GM21515 (cell line): Measurements from ENCODE around the gene AUTS2.

Source experiments
- ATAC-seq: cut with Tn5 transposase; IDR thresholded peaks from one replicate; pipeline ENCODE4 v1.9.1; 2021; ENCODE audit not compliant: unreplicated experiment

AUTS2 gene

GRCh38 chr7:70598976-70599375 lies 1000.7 kb downstream of the AUTS2 start:
- ATAC-seq: no peak

GRCh38 chr7:70599446-70600190 lies 1001.3 kb downstream of the AUTS2 start:
- no peak for ATAC-seq

GRCh38 chr7:70600993-70601392 lies 1002.7 kb downstream of the AUTS2 start:
- ATAC-seq: no peak

- no peak for ATAC-seq
Measured at GRCh38 chr7:70602117-70602516, 1003.8 kb downstream of the AUTS2 start.

DNA sequence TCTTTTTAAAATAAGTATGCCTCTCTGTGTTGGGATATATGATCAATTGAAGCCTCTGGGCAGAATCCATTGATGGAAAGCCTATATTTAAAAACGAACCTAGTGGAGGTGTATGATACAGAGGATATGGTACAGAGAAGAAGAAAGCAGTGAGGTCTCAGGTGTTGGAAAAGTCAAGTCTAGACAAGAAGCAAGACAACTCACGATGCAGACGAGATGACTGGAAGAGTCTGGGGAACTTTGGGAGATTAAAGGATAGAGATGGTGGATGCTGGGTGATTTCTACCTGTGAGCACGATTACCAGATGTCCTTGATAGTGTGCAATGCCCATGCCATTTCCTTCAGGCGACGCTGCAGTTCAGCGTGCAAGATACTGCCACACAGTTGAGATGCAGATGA lies 1009.0 kb downstream of the AUTS2 start:
- no peak for ATAC-seq

DNA sequence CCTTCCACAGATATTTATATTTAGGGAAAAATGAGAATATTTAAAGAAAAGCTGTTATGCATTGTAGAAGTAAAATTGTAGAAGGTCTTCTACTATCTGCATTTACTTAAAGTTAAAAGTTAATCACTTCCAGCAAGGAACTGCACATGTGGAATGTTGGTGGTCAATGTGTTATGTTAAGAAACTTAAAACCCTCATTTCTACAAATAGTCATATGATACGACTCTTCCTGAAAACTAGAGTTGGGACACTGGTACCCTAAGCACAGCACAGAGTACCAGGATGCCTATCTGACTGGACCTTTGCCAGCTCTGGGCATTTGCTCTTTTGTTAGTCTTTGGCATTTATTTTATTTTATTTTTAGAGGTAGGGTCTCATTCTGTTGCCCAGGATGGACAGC lies 1009.5 kb downstream of the AUTS2 start:
- ATAC-seq: no peak

- ATAC-seq: no peak
Measured at GRCh38 chr7:70608229-70608628, 1010.0 kb downstream of the AUTS2 start.

DNA sequence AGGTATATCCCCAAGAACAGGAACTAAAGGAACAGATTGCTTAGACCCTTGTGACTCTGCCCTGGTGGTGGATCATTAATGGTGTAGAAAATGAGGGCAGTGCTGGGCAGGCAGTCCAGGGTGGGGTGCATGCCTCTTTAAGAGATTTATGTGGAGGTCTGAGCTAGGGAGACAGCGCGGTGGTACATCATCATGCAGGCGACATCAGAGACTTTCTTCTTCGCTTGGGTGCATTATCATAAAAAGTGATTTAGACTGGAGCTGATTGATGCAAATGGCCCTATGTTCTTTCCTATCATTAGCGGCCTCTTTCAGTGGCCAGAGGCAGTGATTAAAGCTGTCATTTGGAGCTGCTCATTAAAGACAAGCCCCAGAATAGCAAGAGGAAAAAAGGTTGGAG lies 1014.5 kb downstream of the AUTS2 start:
- ATAC-seq: no peak

GRCh38 chr7:70614237-70615045 lies 1016.2 kb downstream of the AUTS2 start:
- ATAC-seq: no peak

DNA sequence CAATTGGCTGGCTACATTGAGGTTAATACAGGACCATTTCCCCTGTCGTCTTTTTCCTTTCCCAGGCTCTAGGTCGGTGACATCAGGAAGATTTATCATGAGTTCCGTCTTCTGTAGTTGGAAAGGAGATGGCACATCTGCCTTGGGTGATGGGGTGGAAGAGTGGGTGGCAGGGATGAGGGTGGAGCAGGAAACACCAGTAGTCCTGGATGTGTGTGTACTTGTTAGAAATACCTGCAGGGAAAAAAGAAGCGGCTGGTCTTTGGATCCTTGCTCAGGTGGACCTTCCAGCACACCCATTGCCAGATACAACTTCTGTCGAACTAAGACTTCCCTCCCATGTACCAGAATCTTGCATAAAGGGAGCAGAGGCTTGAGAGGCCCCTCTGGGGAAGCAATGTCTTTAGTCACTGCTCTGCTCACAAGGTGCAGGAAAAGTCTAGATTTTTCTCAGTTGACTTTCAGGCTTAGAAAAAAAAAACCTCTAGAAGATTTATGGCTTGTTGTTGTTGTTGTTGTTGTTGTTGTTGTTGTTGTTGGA lies 1016.9 kb downstream of the AUTS2 start:
- ATAC-seq: no peak

GRCh38 chr7:70616211-70616610 lies 1017.9 kb downstream of the AUTS2 start:
- ATAC-seq: no peak

- ATAC-seq: no peak
Measured at GRCh38 chr7:70616821-70617220, 1018.5 kb downstream of the AUTS2 start.

DNA sequence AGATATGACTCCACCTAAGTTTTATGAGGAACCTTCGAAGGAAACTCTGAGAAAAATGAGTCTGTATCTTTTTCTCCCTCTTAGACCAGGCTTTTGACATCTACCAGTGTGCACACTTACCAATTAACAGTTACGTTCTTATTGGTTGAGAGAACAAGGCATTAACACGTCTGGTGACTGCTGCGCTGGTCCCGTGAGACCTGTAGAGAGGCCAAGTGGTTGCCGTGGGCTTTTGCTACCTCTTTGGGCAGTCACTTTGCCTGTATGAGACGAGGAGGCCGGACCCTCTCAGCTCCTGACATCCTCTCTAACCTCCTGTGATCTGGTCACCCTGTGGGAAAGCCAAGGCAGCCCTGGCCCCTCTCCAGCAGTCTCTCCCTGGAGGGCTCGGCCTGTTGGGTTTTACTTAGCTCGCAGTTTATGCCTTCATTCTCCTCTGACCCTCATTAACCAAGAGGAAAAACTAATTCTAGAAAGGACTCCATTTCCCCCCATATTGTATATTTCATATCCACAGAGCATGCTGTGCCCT lies 1019.8 kb downstream of the AUTS2 start:
- no peak for ATAC-seq

DNA sequence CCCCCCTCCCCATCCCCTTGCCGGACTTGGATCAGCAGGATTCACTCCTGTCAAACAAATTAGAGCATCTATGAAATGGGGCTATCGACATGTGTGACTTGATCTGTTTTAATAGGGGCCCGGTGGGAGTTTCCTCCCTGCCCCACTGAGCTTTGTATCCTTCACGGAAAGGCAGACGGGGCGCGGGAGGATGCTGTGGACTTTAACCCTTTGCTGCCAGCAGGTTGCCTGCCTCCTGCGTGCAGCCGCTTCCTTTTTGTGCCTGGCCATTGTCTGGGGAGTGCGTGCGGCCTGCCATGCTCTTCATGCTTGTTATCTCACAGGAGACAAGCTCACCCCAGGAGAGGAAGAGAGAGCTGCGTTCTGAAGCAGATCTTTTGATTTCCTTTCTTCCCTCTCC lies 1020.9 kb downstream of the AUTS2 start:
- no peak for ATAC-seq

DNA sequence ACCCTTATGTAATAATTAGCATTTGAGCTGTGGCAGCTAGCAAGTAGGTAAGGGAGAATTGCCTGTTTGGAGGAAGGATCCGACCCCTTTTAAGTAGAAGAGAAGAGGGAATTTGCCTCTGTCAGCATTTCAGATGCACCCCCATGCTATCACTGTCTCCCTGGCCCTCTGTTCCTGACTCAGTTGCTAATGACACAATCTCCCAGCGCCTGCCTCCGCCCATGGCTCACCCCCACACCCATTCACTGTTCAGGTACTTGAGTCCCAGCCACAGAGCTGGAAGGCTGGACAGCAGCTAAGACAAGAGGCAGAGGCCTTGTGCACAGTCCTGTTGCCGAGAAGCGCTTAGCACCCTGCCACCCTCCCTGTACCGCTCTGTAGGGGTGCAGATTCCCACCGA lies 1021.4 kb downstream of the AUTS2 start:
- no peak for ATAC-seq

DNA sequence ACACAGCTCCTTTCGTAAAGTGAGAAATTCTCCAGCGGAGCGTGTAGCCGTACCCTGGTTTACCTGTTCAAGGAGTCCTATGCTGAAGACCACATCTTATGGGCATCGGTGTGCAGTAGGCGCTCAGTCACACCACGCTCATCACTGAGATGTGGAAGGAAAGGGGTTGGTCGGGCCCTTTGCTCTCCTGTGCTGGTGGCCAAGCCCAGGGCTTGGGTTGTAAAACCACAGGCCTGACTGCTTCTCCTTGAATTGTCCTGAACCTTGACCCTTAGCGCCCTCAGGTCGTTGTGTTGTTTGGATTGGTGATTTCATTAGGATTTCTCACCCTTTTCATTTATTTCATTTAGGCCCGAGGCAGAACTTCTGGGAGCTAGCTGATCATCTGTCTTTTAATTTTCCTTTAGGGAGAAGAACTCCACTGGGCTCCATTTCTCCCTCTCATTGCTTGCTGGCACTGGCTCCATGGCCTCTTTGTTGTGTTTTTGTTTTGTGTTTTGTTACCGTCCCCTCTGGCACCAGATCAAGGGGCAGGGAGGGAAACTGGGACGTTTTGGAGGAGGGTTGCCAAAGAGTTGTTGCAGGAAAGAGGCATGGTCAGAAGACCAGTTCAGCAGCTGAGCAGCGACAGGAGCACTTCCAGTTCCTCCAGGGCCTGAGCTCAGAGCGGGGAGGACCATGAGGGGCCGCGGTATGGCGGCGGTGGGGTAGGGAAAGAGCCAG lies 1022.2 kb downstream of the AUTS2 start:
- ATAC-seq: no peak

- ATAC-seq: no peak
Measured at GRCh38 chr7:70621954-70622600, 1023.8 kb downstream of the AUTS2 start.

- no peak for ATAC-seq
Measured at GRCh38 chr7:70622936-70623335, 1024.7 kb downstream of the AUTS2 start.

DNA sequence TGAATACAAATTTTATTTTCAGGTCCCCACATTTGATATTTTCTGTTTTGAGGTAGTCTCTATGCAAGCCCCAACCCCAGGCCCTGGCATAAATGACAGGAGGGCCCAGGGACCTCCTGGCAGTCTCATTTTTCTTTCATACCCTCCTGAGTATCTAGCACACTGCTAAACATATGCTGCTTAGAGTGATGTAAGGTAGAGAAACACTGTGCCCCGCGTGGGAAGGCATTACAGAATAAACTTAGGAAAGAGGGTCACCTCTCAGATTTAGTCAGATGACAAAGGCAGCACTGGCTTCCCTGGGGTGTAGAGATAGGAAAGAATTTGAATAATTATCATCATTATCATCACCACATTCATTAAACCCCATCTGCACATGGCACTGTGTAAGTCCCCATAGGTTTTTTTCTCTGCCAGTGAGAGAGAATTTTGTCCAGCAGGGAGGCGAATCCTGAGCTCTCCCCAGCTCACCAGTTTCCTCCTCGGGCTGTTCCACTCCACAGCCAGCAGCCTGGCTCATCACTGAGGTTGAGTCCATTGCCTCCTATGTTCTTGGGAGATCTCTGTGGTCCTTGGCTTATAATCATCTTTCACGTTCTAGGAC lies 1026.3 kb downstream of the AUTS2 start:
- ATAC-seq: no peak

- ATAC-seq: no peak
Measured at GRCh38 chr7:70627461-70627860, 1029.2 kb downstream of the AUTS2 start.
